OCI-LY1 (cell line): Measurements from ENCODE around the gene ITGB7.

ENCODE experiments used
- H2AFZ ChIP-seq: fragments of 200-600 bp; sonication (generic), shearing (Covaris generic); 2 replicates; pipeline ENCODE4 v1.6.0; 2014; ENCODE audit warnings: antibody characterized with exemption, mild to moderate bottlenecking, low read length
- H3F3A ChIP-seq: fragments of 200-600 bp; sonication (generic), shearing (Covaris generic); 2 replicates; pipeline ENCODE4 v1.6.0; 2014; ENCODE audit warnings: mild to moderate bottlenecking, antibody characterized with exemption, low read length, moderate library complexity; ENCODE audit not compliant: insufficient read depth
- H3K27ac ChIP-seq: fragments of 200-600 bp; sonication (generic); 2 replicates; pipeline ENCODE4 v1.5.1; 2014; ENCODE audit warnings: low read length, mixed run types, mild to moderate bottlenecking, low read depth; ENCODE audit not compliant: poor library complexity, severe bottlenecking
- H3K27me3 ChIP-seq: fragments of 200-600 bp; sonication (generic); 2 replicates; pipeline ENCODE4 v1.6.0; 2014; ENCODE audit warnings: antibody characterized with exemption, mild to moderate bottlenecking, low read length, moderate library complexity; ENCODE audit not compliant: insufficient read depth
- H3K36me3 ChIP-seq: fragments of 200-600 bp; sonication (generic); 2 replicates; pipeline ENCODE4 v1.6.1; 2014; ENCODE audit warnings: mild to moderate bottlenecking, antibody characterized with exemption, low read length, moderate library complexity, mixed read lengths; ENCODE audit not compliant: insufficient read depth
- H3K4me1 ChIP-seq: fragments of 200-600 bp; sonication (generic); 2 replicates; pipeline ENCODE4 v1.5.1; 2014; ENCODE audit warnings: mild to moderate bottlenecking, low read length, moderate library complexity; ENCODE audit not compliant: insufficient read depth, severe bottlenecking
- H3K4me2 ChIP-seq: fragments of 200-600 bp; sonication (generic), shearing (Covaris generic); 2 replicates; pipeline ENCODE4 v1.6.1; 2014; ENCODE audit warnings: low read length
- H3K4me3 ChIP-seq: fragments of 200-600 bp; sonication (generic); 2 replicates; pipeline ENCODE4 v1.5.1; 2014; ENCODE audit warnings: low read length, low read depth, mild to moderate bottlenecking, mixed read lengths; ENCODE audit not compliant: poor library complexity, severe bottlenecking
- H3K79me2 ChIP-seq: fragments of 200-600 bp; shearing (Covaris generic); 2 replicates; pipeline ENCODE4 v1.6.1; 2016; ENCODE audit warnings: mixed run types, low read length, mixed read lengths; ENCODE audit not compliant: insufficient read depth
- H3K9ac ChIP-seq: fragments of 200-600 bp; sonication (generic), shearing (Covaris generic); 2 replicates; pipeline ENCODE4 v1.6.1; 2014; ENCODE audit warnings: mild to moderate bottlenecking, low read length, mixed read lengths
- H3K9me2 ChIP-seq: fragments of 200-600 bp; sonication (generic), shearing (Covaris generic); 2 replicates; pipeline ENCODE4 v1.6.1; 2014; ENCODE audit warnings: low read depth, mild to moderate bottlenecking, low read length, mixed read lengths
- H3K9me3 ChIP-seq: fragments of 200-600 bp; shearing (Covaris generic); 2 replicates; pipeline ENCODE4 v1.6.1; 2014; ENCODE audit warnings: low read length, mixed read lengths
- H4K20me1 ChIP-seq: fragments of 200-600 bp; sonication (generic), shearing (Covaris generic); 2 replicates; pipeline ENCODE4 v1.6.0; 2016; ENCODE audit warnings: mild to moderate bottlenecking, low read length; ENCODE audit not compliant: insufficient read depth
- CTCF ChIP-seq: fragments of 200-600 bp; sonication (generic), shearing (Covaris generic); IDR thresholded peaks from 2 replicates; pipeline ENCODE4 v1.5.1; 2017; ENCODE audit warnings: mild to moderate bottlenecking, antibody characterized with exemption, low read length, moderate library complexity, mixed read lengths
- EZH2 ChIP-seq: fragments of 200-600 bp; sonication (generic), shearing (Covaris generic); IDR thresholded peaks from 2 replicates; pipeline ENCODE4 v1.8.0; 2017; ENCODE audit warnings: borderline replicate concordance, mixed run types, mild to moderate bottlenecking, antibody characterized with exemption, low read length, moderate library complexity, mixed read lengths

Gene ITGB7

GRCh38 chr12:53218551-53219291, 11.7 kb upstream of the ITGB7 start:
- Histone ChIP-seq H3K9ac (no peak overlapping the region), H3K36me3 (no peaks in the 10 kb centered on the region), H3K79me2 (no peaks in the 10 kb centered on the region), H3F3A (no peaks in the 10 kb centered on the region), H3K9me2 (no peaks in the 10 kb centered on the region), H3K4me2 (no peak overlapping the region), H3K4me1 (peaks cover 22% of the 10 kb centered on the region), H3K9me3 (no peaks in the 10 kb centered on the region), H3K4me3 (no peak overlapping the region), H2AFZ (no peak overlapping the region), H4K20me1 (no peaks in the 10 kb centered on the region), H3K27ac (no peak overlapping the region), H3K27me3 (peaks cover 3% of the 10 kb centered on the region; the same call in 1 of the 2 replicates)
- no peak for TF ChIP-seq EZH2

- Histone ChIP-seq H3K4me2 (no peak overlapping the region), H3K4me3 (no peak overlapping the region)
- TF ChIP-seq EZH2 (no peak), CTCF (no peak)
These were observed 10.9 kb upstream of the ITGB7 start for GRCh38 chr12:53217931-53218307.

GRCh38 chr12:53217051-53217930, 10.2 kb upstream of the ITGB7 start:
- H3K36me3 ChIP-seq = no peaks in the 10 kb centered on the region
- no peak overlapping the region for H2AFZ ChIP-seq
- no peaks in the 10 kb centered on the region for H3K9me2 ChIP-seq
- no peak overlapping the region for H3K4me2 ChIP-seq
- no peak overlapping the region for H3K27ac ChIP-seq
- no peak overlapping the region for H3K4me3 ChIP-seq
- no peaks in the 10 kb centered on the region for H3K79me2 ChIP-seq
- H3K4me1 ChIP-seq = peaks cover 22% of the 10 kb centered on the region
- H3K9ac ChIP-seq = no peak overlapping the region
- no peaks in the 10 kb centered on the region for H3F3A ChIP-seq
- no peaks in the 10 kb centered on the region for H4K20me1 ChIP-seq
- TF ChIP-seq EZH2 = no peak
- no peak for TF ChIP-seq CTCF
- peaks cover 3% of the 10 kb centered on the region; the same call in 1 of the 2 replicates for H3K27me3 ChIP-seq
- H3K9me3 ChIP-seq = no peaks in the 10 kb centered on the region

More at GRCh38 chr12:53217931-53218307, 10.9 kb upstream of the ITGB7 start:
- Histone ChIP-seq H2AFZ (no peak overlapping the region), H3F3A (no peaks in the 10 kb centered on the region), H3K4me1 (peaks cover 22% of the 10 kb centered on the region), H3K36me3 (no peaks in the 10 kb centered on the region), H3K9me3 (no peaks in the 10 kb centered on the region), H3K27ac (no peak overlapping the region), H3K27me3 (peaks cover 3% of the 10 kb centered on the region; the same call in 1 of the 2 replicates), H4K20me1 (no peaks in the 10 kb centered on the region), H3K9me2 (no peaks in the 10 kb centered on the region), H3K9ac (no peak overlapping the region), H3K79me2 (no peaks in the 10 kb centered on the region)
